CD4-positive, alpha-beta T cell treated with Interleukin-17A for 1 hour (primary cell): ENCODE measurements around the gene ARHGAP24.
"Not testable (repeated sequence)": the region's sequence is repeated elsewhere in the genome, so short reads cannot be mapped to it uniquely, and the experiment has no call there.

ENCODE experiments used
- DNase-seq: peaks from one replicate; pipeline ENCODE4 v3.0.0-alpha.2; 2020

Gene ARHGAP24

GRCh38 chr4:85979276-85979675 lies 504.3 kb downstream of the ARHGAP24 start:
- no peak for DNase-seq

- no peak for DNase-seq
Observed at GRCh38 chr4:85986266-85986665, 511.3 kb downstream of the ARHGAP24 start.

- DNase-seq = no peak
Observed at GRCh38 chr4:85993641-85994040, 518.7 kb downstream of the ARHGAP24 start.

- no peak for DNase-seq
Observed at GRCh38 chr4:85994576-85994975, 519.6 kb downstream of the ARHGAP24 start.

GRCh38 chr4:85995361-85995760 lies 520.4 kb downstream of the ARHGAP24 start:
- DNase-seq = no peak

- no peak for DNase-seq
Observed at GRCh38 chr4:86001591-86001990, 526.6 kb downstream of the ARHGAP24 start.

GRCh38 chr4:86004030-86004429 lies 529.1 kb downstream of the ARHGAP24 start:
- DNase-seq = no peak

- DNase-seq = no peak
Observed at GRCh38 chr4:86006057-86006456, 531.1 kb downstream of the ARHGAP24 start.

GRCh38 chr4:86007042-86007441 lies 532.1 kb downstream of the ARHGAP24 start:
- no peak for DNase-seq

- no peak for DNase-seq
Observed at GRCh38 chr4:86011117-86011516, 536.2 kb downstream of the ARHGAP24 start.

GRCh38 chr4:86013621-86014020 lies 538.7 kb downstream of the ARHGAP24 start:
- no peak for DNase-seq

GRCh38 chr4:86014599-86014998 lies 539.6 kb downstream of the ARHGAP24 start:
- DNase-seq = no peak

GRCh38 chr4:86015412-86016350 lies 540.7 kb downstream of the ARHGAP24 start:
- DNase-seq = no peak

- no peak for DNase-seq
Observed at GRCh38 chr4:86019362-86019761, 544.4 kb downstream of the ARHGAP24 start.

- DNase-seq = no peak
Observed at GRCh38 chr4:86019906-86020305, 545.0 kb downstream of the ARHGAP24 start.

GRCh38 chr4:86021671-86022070 lies 546.7 kb downstream of the ARHGAP24 start:
- DNase-seq = not testable (repeated sequence)

GRCh38 chr4:86026720-86027119 lies 551.8 kb downstream of the ARHGAP24 start:
- DNase-seq = no peak

GRCh38 chr4:86031927-86032326 lies 557.0 kb downstream of the ARHGAP24 start:
- no peak for DNase-seq

- DNase-seq = no peak
Observed at GRCh38 chr4:86032476-86033022, 557.6 kb downstream of the ARHGAP24 start.

GRCh38 chr4:86033171-86033570 lies 558.2 kb downstream of the ARHGAP24 start:
- DNase-seq = no peak

GRCh38 chr4:86034616-86035015 lies 559.7 kb downstream of the ARHGAP24 start:
- DNase-seq = no peak

- DNase-seq = no peak
Observed at GRCh38 chr4:86035688-86036087, 560.7 kb downstream of the ARHGAP24 start.

- no peak for DNase-seq
Observed at GRCh38 chr4:86036736-86037135, 561.8 kb downstream of the ARHGAP24 start.

- no peak for DNase-seq
Observed at GRCh38 chr4:86038037-86038436, 563.1 kb downstream of the ARHGAP24 start.
